Endothelial cell (in vitro differentiated cells): ENCODE data around the gene TREM2. TPM values are rescaled to one million over a fixed set of nuclear protein-coding genes. Genes with fewer than 3 reads are reported as not detected.

Source experiments
- DNase-seq: peaks from one replicate; pipeline ENCODE4 v3.0.0; 2021; ENCODE audit warnings: low spot score
- H3K27ac Mint-ChIP-seq: one replicate; pipeline ENCODE4 v1.8.0; 2021; ENCODE audit warnings: mixed read lengths, inconsistent platforms; ENCODE audit not compliant: unreplicated experiment
- H3K27me3 Mint-ChIP-seq: one replicate; pipeline ENCODE4 v1.8.0; 2021; ENCODE audit warnings: mild to moderate bottlenecking, moderate library complexity, mixed read lengths, inconsistent platforms; ENCODE audit not compliant: unreplicated experiment
- H3K36me3 Mint-ChIP-seq: one replicate; pipeline ENCODE4 v1.8.0; 2021; ENCODE audit warnings: mild to moderate bottlenecking, low read depth, mixed read lengths, inconsistent platforms; ENCODE audit not compliant: unreplicated experiment
- H3K4me1 Mint-ChIP-seq: one replicate; pipeline ENCODE4 v1.8.0; 2021; ENCODE audit warnings: mild to moderate bottlenecking, mixed read lengths, inconsistent platforms; ENCODE audit not compliant: unreplicated experiment
- H3K4me3 Mint-ChIP-seq: one replicate; pipeline ENCODE4 v1.8.0; 2021; ENCODE audit warnings: mild to moderate bottlenecking, mixed read lengths, inconsistent platforms; ENCODE audit not compliant: unreplicated experiment
- H3K9me3 Mint-ChIP-seq: one replicate; pipeline ENCODE4 v1.8.0; 2021; ENCODE audit warnings: mixed read lengths, inconsistent platforms; ENCODE audit not compliant: unreplicated experiment
- total RNA-seq: library from RNA; stranded (reverse); fragmentation: NEBNext Ultra II Directional; extraction: Animal tissue kit (Norgen Biotek cat#: 25700); gene quantifications from one replicate; pipeline ENCODE4 v1.2.1, GENCODE V29; 2021; ENCODE audit not compliant: unreplicated experiment
- TF ChIP-seq, protein P1 (sequence below): fragments of 200-600 bp; sonication (generic); IDR thresholded peaks from one replicate; pipeline ENCODE4 v1.5.0; 2021; ENCODE audit warnings: antibody characterized with exemption; ENCODE audit not compliant: unreplicated experiment

Gene TREM2
- total RNA-seq, 1 donor from 2014 or later = not detected

DNA sequence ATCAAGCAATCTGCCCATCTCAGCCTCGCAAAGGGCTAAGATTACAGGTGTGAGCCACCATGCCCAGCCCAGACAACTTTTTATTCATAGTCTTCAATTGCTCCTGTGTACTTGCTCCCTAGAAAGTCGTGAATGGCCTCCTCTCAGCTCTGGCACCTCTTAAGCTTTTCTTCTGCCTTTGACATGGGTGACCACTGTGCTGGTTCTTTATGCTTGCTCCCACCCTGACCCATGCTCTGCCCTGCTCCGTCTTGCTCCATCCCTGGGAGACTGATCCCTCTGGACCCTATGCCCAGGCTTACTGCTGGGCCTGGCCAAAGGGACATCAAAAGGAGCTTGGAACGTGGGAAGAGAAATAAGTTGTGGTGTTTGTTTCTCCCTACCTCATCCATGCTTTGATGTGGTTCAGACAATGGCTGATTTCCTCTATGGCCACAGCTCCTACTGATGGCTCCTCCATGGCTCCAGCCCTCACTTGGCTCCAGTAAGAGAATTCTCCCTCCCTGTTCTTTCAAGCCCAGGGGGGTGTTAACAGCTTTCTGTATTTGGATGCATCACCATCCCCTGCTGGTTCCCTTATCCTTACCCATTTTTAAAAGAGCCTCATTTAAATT lies 7.7 kb upstream of the TREM2 start:
- no peak overlapping the region for H3K27ac Mint-ChIP-seq
- H3K27me3 Mint-ChIP-seq = peaks cover 1% of the 10 kb centered on the region
- H3K36me3 Mint-ChIP-seq = no peaks in the 10 kb centered on the region
- TF ChIP-seq, protein P1, sequence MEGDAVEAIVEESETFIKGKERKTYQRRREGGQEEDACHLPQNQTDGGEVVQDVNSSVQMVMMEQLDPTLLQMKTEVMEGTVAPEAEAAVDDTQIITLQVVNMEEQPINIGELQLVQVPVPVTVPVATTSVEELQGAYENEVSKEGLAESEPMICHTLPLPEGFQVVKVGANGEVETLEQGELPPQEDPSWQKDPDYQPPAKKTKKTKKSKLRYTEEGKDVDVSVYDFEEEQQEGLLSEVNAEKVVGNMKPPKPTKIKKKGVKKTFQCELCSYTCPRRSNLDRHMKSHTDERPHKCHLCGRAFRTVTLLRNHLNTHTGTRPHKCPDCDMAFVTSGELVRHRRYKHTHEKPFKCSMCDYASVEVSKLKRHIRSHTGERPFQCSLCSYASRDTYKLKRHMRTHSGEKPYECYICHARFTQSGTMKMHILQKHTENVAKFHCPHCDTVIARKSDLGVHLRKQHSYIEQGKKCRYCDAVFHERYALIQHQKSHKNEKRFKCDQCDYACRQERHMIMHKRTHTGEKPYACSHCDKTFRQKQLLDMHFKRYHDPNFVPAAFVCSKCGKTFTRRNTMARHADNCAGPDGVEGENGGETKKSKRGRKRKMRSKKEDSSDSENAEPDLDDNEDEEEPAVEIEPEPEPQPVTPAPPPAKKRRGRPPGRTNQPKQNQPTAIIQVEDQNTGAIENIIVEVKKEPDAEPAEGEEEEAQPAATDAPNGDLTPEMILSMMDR = no peak
- H3K4me1 Mint-ChIP-seq = peaks cover 4% of the 10 kb centered on the region
- no peak overlapping the region for H3K4me3 Mint-ChIP-seq
- no peaks in the 10 kb centered on the region for H3K9me3 Mint-ChIP-seq
- no peak for DNase-seq

DNA sequence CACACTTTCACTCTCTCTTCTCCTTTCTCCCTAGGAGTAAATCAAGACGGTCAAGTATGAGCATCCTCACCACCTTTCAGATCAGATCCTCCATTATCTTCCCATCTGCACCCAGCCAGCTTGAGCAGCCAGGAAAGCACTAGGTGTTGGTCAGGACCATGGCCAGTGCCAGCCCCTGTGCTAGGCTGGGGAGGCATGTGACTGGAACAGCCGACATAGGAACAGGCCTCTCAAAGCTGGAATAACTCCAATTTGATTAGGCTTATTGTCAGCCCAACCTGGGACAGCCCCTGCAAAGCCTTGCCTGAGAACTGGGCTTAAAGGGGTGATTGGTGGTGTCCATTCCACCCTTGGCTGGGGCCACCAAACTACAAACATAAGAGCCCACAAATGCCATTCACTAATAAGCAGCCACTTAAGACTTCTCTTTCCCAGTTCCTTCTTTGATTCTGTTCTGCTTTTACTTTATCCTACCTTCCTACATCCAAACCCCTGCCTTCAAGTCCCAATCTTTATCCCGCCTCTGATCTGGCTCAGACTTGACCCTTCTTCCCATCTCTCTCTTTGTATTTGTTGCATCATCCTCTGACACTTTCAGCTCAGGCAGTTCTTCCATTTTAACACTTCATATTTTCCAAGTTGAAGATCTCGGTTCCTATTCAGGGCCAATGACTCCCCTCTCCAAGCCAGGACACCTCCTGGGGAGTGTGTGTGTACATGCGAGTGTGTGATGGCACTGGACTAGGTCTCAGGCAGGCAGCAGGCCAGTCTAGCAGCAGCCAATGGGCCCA lies 4.5 kb upstream of the TREM2 start:
- TF ChIP-seq, protein P1 = no peak
- H3K36me3 Mint-ChIP-seq = no peaks in the 10 kb centered on the region
- no peaks in the 10 kb centered on the region for H3K9me3 Mint-ChIP-seq
- H3K4me1 Mint-ChIP-seq = peaks cover 4% of the 10 kb centered on the region
- H3K27ac Mint-ChIP-seq = no peak overlapping the region
- no peak overlapping the region for H3K4me3 Mint-ChIP-seq
- DNase-seq = peak; percentile 63
- H3K27me3 Mint-ChIP-seq = peaks cover 8% of the 10 kb centered on the region

DNA sequence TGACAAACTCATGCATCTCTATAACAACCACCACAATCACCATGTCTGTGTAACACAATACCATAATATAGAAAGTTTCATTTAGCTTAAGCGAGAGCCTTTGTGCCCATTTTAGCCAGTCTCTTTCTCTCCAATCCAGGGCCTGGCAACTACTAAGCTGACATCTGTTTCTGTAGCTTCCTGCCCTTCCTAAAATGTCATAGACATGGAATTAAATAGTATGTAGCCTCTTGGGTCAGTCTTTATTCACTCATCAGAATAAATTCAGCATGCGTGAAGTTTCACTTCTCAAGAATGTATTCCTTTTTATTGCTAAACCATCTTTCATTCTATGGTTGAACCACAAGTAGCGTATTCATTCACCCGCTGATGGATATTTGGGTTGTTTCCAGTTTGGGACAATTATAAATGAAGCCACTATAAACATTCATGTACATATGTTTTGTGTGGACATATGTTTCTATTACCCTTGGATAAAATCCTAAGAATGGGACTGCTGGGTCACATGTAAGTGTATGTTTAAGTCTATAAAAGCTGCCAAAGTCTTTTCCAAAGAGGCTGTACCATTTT lies 1.7 kb upstream of the TREM2 start:
- Mint-ChIP-seq H3K4me1 (no peaks in the 10 kb centered on the region), H3K9me3 (no peaks in the 10 kb centered on the region), H3K4me3 (no peak overlapping the region), H3K27me3 (peaks cover 8% of the 10 kb centered on the region), H3K36me3 (no peaks in the 10 kb centered on the region), H3K27ac (no peak overlapping the region)
- DNase-seq = no peak
- TF ChIP-seq, protein P1 = no peak

DNA sequence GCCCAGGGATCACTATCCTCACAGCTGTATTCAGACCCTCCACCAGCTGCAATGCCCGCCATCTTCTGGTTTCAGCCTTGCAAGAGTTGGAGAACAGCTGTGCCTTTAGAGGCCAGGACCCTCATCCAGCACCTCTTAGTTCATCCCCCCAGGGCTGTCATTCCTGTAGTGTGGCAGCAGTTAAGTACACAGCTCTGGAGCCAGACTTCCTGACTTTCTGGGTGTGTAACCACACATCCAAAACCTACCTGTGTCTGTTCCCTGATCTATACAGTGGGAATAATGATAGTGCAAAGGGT lies 452 bp upstream of the TREM2 start:
- Mint-ChIP-seq H3K36me3 (no peaks in the 10 kb centered on the region), H3K9me3 (no peaks in the 10 kb centered on the region), H3K4me3 (no peak overlapping the region), H3K27ac (no peak overlapping the region), H3K4me1 (no peaks in the 10 kb centered on the region), H3K27me3 (peaks cover 8% of the 10 kb centered on the region)
- TF ChIP-seq, protein P1 = no peak
- no peak for DNase-seq
